CD1c-positive myeloid dendritic cell (primary cell): ENCODE measurements around the gene NPC1L1.
"Not testable (repeated sequence)": the region's sequence is repeated elsewhere in the genome, so short reads cannot be mapped to it uniquely, and the experiment has no call there.

Experiments used
- DNase-seq: peaks from one replicate; pipeline ENCODE4 v3.0.0-alpha.2; 2016; ENCODE audit errors: extremely low spot score

NPC1L1 gene

DNA sequence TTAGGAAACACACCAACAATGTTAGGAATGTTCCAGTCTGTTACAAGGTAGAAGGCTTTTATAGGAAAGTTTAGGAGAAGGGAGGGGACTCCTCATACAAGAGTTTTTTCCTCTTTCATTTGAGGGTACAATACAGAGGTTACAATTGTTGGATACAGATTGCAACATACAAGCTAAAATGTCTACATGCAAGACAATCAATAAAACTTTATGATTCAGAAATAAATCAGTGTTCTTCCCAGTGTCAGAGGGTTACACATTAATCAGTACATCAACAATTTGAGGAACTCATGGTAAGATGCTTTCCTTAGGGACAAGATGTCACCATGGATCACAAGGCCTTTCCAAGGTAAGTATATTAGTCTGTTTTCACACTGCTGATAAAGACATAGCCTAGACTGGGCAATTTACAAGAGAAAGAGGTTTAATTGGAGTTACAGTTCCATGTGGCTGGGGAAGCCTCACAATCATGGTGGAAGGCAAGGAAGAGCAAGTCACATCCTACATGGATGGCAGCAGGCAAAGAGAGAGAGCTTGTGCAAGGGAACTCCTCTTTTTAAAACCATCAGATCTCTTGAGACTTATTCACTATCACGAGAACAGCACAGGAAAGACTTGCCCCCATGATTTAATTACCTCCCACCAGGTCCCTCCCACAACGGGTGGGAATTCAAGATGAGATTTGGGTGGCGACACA, 34.4 kb downstream of the NPC1L1 start:
- not testable (repeated sequence) for DNase-seq

- DNase-seq = no peak
Measured at GRCh38 chr7:44505595-44505994, 35.5 kb downstream of the NPC1L1 start.

DNA sequence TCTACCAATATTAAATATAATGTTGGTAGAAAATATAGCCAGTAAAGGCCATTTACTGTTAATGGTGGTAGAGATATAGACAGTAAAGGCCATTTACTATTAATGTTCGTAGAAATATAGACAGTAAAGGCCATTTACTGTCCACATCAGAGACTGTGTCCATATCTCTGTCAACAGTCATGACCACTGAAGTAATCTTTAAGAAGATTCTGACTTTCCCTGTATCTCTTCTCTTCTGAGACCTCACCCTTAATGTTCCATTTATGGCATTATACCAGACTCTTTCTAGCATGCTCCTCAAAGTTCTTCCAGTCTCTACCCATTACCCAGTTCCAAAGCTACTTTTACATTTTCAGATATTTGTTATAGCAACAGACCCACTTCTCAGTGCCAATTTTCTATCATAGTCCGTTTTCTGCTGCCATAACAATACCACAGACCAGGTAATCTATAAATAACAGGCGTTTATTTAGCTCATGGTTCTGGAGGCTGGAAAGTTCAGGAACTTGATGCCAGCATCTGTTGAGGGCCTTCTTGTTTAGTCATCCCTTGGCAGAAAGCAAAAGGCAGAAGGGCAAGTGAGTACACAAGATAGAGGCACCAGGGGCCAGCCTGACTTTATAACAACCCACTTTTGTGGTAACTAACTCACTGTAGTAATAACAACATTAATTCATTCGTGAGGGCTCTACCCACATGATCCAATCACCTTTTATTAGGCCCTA, 42.7 kb downstream of the NPC1L1 start:
- DNase-seq = no peak

DNA sequence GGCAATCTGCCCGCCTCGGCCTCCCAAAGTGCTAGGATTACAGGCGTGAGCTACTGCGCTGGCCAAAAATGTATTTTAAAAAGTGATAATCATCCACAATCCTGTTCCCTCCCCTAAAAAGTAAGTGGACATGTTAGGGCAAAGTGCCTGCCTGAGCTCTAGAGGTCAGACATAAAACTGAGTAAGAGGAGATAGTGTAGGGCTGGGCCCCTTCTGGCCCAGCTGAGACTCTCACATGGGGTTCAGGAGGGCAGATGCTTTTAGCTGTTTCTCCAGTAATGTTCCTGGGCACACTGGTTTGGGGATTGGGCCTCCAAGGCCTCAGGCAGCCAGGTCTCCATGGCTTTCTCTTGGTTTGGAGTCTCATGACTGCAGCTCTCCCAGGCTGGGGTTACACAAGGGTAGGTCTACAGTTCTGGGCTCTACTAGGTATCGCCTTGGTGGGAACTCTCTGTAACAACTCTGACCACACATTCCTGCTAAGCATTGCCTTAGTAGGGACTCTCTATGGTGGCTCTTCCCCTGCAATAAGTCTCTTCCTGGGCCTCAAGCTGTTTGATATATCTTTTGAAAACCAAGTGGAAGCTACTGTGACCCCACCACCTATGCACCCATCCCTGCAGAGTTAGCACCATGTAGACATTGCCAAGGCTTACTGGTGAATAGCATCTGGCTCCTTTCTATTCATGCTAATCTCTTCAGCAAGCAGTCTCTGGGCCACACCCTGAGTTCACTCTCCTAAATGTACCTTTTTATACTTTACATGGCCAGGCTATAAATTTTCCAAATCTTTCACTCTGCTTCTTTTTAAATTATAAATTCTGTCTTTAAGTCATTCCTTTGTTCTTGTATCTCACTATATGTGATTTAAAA, 43.7 kb downstream of the NPC1L1 start:
- no peak for DNase-seq

DNA sequence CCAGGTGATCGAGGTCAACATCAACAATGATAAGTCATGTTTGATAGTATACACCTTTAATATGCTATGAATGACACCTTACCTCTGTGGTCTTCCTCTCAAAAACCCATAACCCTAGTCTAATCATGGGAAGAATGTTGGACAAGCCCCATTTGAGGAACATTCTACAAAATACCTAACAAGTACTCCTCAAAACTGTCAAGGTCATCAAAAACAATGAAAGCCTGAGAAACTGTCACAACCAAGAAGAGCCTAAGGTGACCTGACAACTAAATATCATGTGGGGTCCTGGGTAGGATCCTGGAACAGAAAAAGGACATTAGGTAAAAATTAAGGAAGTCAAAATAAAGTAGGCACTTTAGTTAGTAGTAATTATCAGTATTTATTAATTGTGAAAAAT, 44.7 kb downstream of the NPC1L1 start:
- DNase-seq = no peak

DNA sequence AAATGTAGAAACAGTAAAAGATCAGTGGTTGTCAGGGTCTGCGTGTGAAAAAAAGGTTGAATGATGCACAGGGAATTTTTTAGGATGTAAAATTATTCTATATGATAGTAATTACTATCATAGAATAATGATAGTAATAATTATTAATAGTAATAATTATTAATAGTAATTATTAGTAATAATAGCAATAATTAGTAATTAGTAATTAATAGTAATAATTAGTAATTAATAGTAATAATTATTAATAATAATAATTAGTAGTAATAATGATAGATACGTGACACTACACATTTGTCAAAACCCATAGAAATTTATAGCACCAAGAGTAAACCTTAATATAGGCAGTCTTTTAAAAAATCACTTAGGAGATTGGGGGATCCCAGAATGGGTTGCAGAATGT, 46.2 kb downstream of the NPC1L1 start:
- no peak for DNase-seq

GRCh38 chr7:44491229-44491628, 49.9 kb downstream of the NPC1L1 start:
- no peak for DNase-seq

- peak; percentile 91 for DNase-seq
Measured at GRCh38 chr7:44490351-44491200, 50.6 kb downstream of the NPC1L1 start, which contains the start of gene NUDCD3. NUDCD3 (minus strand) TSS chr7:44490658; CDS start chr7:44490600, 58 bp downstream.

- DNase-seq = no peak
Measured at GRCh38 chr7:44489955-44490350, 51.2 kb downstream of the NPC1L1 start.

DNA sequence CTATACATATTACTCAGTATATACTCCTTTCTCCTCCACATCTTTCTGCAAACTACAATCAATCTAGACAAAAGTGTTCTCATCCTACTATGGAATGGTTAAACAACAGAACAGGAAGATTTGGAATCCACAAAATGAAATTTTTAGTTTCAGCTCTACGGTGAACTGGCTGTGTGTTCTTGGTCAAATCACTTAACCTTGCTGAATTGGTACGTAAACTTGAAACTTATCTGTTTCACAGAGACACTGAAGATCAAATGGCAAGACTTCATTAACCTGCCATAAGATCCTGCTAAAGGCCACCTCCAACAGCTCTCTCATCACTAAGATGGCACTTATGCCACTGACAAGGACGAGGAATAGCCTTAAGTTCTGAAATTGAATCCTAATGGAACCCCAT, 52.2 kb downstream of the NPC1L1 start:
- DNase-seq = no peak

DNA sequence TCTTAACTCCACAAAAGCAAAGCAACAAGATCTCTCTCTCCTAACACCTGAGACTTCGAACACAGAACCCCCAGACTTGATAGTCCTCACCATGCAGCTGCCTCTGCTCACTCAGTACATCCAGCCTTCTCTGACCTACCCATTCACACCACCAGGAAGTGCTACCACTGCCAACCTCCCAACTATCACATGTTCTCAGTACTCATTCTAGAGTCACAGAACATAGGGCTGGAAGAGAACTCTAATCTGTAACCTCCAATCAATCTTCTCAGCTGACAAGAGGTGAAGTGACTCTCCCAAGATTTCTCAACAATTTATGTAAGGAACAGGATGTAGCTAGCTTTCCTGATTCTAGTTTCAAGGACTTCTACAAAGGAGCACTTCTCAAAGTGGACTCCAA, 54.4 kb downstream of the NPC1L1 start:
- DNase-seq = no peak

DNA sequence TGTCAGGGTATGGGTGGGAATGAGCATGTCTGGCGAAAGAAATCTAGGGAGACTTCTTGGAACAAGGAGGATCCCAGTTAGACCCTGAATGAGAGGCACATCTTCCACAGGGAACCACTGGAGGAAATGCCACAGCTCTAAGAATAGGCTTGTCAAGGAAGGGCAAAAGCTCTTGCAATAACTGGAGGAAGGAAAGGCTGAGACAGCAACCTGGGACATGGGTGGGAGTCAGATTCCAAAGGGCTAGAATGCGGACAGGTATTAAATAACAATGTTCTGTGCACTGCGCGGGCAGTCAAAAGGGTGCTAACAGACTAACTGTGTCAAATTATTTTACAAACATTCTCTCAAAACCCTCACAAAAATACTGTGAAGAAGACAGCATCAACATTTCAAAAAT, 55.1 kb downstream of the NPC1L1 start:
- no peak for DNase-seq

- DNase-seq = no peak
Measured at GRCh38 chr7:44484482-44485313, 56.4 kb downstream of the NPC1L1 start.

GRCh38 chr7:44482502-44483485, 58.3 kb downstream of the NPC1L1 start:
- no peak for DNase-seq

GRCh38 chr7:44477938-44478337, 63.2 kb downstream of the NPC1L1 start:
- no peak for DNase-seq

DNA sequence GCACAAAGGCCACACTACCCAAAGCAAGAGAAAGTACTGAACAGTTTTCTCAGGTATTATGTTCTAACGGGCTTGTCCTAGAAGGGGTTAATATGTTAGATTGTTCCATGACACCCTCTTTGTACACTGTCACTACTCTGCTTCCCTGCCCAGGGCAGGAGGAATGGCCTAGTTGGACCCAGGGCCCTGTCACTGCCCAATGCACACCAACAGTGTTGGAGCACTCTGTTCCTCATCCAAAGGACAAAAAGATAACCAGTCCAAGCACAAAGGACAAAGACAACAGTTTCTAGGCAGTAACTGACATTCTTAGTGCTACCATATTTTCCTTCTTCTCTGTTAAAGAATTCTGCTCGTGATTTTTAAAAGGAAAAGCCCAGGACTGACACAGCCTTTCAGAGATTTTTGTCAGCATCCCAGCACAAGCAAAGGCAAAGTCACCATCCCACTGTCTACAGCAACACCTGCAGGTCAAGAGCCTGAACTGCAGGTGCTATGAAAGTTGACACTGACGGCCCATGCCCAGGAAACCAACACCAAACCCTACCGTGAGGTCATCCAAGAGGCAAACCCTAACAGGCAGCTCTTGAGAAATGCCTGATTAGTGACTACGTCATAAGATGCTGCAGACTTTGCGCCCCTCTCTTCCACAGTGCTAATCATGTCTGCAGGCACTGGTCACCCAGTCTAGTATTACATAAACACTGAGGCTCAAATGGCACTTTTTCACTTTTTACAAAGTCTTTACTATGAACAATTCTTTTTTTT, 63.9 kb downstream of the NPC1L1 start:
- DNase-seq = peak; percentile 77

GRCh38 chr7:44476313-44476712, 64.8 kb downstream of the NPC1L1 start:
- DNase-seq = no peak

GRCh38 chr7:44473295-44473694, 67.8 kb downstream of the NPC1L1 start:
- no peak for DNase-seq

- no peak for DNase-seq
Measured at GRCh38 chr7:44472843-44473242, 68.3 kb downstream of the NPC1L1 start.
